Cerebellar cortex (tissue), 1 donor: Measurements from ENCODE around the gene ELMO1.

Experiments used
- DNase-seq: peaks from one replicate; pipeline ENCODE4 v3.0.0-alpha.2; 2015; ENCODE audit warnings: low spot score

Gene ELMO1

DNA sequence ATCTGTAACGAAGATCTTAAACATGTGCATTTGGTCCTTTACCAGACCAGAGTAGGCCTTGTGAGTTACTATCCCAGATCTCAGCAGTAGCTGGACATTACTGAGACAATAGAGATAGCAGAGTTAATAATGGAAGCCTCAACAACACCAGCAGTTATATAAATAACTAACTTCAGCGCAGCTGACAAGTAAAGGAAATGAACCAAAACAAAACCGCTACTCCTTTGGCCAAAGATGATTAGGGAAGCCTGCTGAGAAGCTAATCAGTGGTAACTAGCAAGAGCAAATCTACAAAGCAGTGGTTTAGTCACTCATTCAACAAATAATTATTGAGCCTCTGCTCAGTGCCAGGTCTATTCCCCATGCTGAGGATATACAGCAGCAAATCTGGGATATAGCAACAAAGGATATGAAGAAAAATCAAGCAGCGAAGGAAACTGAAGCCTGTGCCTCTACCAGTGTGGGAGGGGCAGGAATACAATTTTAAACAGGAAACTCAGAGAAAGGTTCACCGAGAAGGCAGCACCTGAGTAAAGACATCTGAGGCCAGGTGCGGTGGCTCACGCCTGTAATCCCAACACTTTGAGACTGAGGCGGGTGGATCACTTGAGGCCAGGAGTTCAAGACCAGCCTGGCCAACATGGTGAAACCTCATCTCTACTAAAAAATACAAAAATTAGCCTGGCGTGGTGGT lies 103.6 kb downstream of the ELMO1 start:
- no peak for DNase-seq

DNA sequence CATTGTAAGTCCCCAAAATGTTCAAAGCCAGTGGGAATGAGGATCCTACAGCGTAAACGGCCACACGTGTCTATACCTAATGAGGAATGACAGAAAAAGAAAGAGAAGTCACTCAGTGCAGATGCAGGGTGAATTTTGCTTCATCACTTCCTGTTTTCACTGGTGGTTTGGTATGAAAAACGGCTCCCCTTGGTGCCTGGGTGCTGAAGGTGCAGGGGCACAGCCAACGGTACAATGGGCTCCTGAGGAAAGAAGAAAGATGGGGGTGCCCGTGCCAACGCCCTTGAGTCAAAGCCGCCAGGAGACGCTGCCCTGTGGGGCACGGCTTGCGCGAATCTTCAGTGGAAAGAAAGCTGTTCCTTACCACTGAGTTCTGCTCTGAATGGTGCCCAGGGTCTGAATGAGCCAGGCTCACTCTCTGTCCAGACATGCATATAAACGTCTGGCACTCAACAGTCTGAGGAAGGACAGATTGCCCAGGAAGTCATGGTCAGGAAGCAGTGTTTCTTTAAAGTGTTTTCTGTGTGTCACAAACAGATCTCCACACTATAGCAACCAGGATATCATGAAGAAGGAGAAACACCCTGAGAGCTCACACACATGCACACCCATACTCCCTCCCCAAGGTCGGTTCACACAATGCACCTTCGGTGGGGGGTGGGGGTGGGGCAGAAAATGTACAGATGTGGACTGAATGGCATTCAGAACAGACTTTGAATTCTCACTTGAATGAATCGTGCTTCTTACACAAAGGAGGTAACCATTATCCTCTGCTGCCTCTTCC lies 105.8 kb downstream of the ELMO1 start:
- no peak for DNase-seq

DNA sequence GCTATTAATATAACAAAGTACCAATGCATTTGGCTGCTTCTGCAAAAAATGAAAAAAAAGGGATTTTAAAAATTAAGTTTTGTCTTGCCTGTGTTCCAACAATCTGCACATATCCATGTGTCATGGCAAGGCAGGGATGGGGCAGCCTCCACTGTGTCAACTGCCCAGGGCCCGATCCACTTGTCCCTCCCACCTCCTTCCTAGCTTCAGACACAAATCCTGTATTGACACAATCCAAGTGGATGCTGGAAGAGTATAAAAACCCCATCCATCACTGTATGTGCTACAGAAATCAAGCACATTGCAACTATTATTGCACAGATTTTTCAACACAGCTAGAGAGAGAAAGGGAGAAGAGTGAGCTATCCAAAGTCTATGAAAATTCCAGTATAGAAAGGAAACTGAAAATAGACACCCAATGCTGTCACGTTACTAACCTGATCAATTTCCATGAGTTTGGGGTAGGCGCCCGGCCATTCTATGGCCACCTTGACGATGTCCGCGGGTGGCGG lies 106.4 kb downstream of the ELMO1 start:
- DNase-seq, result no peak

DNA sequence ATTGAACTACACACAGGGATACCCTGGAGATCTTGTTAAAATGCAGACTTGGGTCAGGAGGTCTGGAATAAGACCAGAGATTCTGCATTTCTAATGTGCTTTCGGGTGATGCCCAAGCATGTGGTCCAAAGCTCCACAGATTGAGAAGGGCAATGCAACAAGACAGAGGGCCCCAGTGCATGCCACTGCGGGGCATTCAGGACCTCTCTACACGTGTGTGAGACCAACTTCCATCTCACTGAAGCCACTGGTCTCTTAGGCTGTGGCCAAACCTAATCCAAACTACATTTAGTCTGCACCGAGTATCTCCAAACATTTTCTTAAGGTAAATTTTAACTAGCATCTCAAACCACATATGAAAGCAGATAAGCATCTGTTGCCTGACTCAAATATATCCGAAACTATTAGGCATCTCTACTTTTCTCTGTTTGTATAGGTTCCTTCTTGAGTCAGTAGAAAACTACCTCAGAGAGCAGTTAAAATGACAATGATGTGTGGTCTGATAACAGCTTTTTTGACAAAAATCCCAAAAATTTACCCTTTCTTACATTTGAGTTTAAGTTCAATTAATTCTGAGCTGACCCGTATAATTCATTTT lies 107.5 kb downstream of the ELMO1 start:
- DNase-seq, result no peak

DNA sequence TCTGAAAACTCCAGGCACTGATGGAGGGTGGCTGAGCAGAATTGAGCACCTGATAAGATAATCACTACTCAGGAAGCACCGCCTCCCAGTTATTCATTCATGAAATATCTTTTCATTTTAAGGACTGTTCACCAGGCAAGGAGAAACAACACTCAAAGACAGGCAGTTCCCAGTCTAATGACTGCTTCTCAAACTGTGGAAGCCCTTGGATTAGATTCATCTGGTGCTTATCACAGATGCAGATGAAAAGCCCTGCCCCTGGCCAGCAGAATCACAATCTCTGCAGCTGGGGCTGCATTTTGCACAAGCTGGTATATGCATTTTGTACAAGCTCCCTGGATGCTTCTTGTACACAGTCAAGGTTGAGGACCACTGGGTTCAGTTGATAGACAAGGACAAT lies 109.7 kb downstream of the ELMO1 start:
- DNase-seq, result no peak

DNA sequence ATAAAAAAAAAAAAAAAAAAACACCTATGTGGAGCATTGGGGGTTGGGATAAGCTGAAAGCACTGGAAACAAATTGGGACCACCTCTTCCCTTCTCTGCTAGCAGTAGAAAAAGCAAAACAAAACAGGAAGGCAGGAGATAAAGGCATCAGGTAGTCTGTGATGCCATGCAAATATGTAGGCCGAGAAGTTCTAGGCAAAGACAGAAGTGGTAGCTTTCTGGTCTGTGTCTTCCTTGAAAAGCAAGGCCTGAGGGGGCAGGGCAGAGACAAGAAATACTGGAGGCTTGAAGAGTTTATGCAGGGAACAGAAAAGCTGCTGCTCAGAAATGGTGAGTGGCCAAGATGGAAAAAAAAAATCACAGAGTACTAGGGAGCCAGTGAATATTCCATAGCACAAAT lies 111.1 kb downstream of the ELMO1 start:
- DNase-seq, result no peak

DNA sequence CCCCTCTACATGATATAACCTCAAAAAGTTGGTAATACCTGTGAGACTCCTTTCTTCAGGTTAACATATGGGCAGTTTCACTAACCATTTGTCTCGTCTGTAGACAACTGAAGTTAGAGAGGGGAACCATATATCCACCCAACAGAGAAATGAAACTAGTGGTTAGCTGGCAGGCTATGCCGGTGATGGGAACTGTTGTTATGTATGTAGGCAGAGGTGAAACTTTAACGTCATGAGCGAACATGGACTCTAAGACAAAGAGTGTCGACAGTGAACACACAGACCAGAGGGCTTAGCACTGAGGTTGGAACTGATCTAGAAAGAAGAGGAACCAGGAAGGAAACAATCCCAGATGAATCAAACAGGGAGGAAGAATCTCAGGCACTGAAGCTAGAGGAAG lies 112.4 kb downstream of the ELMO1 start:
- DNase-seq, result no peak

DNA sequence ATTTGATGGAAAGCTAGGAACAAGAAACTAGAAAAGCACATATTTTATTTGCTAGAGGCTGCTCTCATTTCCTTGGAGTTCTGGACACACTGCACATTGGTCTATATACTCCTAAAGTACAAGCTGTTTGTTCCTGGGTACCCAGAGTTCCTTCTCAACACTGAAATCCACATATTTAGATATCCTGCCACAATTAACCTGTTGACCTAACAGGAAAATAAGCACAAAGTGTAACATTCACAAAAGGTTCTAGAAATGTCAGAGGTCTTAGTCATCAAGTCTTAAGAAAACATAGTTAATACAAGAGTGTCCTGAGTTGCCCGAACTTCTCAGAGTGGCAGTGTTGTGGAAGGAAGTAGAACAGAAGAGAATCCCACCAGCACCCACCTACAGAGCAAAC lies 115.6 kb downstream of the ELMO1 start:
- no peak for DNase-seq

DNA sequence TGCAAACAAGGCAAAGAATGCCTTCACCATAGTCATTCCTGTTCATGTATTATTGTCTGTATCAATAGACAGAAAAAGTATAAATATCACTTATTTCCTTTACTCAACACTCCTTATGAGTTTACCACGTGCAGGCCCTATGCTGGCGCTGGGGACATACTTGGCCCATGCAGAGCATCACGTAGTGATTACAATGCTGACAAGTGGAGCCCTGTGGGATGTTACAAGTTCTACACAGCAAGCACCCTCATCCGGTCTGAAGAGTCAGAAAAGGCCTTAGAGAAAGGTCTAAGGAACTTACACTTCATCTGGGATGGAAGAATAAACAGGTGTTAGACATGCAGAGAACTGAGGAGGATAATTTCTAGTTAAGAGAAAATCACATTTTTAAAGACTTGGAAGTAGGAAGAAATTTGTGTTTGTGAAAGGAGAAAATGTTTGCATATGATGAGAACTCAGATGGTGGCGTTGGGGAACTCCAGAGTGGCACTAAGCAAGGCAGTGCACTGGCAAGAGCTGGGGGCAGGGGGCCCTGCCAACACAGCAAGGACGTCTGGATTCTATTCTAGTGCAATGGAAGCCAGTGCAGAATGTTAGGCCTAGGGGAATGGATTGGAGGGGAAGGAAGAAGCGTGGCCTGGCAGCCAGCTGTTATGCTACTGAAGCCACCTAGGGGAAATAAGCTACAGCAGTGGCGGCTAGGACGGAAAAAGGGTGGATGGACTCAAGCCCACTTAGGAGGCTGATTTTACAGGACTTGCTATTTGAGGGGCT lies 116.2 kb downstream of the ELMO1 start:
- DNase-seq, result no peak

DNA sequence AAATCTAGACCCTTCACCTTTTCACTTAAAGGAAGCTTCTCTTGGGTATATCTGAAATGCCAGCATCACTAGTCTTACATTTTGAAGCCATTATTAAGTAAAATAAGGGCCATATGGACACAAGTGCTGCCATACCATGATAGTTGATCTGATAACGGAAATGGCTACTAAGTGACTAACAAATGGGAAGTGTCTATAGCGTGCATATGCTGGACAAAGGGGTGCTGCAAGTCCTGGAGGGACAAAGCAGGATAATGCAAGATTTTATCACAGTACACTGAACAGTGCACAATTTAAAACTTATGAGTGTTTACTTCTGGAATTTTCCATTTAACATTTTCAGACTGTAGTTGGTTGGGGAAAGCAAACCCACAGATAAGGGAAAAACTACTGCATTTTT lies 117.9 kb downstream of the ELMO1 start:
- no peak for DNase-seq

DNA sequence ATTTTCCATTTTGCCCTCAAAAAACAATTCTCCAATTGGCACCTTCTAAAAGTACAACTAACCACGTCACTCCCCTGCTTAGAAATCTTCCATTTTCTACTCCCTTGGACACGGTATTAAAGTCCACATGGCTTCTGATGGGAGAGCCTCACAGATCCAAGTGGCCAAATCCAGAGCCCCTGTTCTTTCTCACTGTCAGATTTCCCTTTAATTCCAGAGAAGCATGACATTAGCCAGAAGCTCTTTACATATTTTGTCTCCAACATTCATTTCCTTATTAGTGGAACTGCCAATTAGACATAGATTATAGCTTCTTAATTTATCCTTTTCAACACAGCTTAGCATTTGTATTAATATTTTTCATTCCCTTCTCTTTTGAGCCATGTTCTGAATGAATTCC lies 118.7 kb downstream of the ELMO1 start:
- DNase-seq, result no peak

DNA sequence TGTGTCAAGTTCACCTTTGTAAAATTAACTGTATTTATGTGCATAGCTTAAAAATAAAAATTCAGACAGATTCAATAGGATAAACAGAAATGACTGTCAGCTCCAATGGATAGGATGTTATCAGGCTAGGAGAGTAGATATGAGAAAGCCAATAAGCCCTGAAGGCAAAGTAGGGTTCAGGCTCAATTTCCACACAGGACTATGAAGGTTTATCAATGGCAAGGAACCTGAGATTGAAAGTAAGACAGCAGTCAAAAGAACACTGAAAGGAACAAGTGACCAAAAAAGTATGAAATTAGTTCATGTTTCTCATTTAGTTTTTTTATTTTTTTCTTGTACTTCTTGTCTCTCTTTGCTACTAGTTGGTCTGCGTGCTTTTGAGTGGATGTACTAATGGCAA lies 121.4 kb downstream of the ELMO1 start:
- DNase-seq, result no peak

DNA sequence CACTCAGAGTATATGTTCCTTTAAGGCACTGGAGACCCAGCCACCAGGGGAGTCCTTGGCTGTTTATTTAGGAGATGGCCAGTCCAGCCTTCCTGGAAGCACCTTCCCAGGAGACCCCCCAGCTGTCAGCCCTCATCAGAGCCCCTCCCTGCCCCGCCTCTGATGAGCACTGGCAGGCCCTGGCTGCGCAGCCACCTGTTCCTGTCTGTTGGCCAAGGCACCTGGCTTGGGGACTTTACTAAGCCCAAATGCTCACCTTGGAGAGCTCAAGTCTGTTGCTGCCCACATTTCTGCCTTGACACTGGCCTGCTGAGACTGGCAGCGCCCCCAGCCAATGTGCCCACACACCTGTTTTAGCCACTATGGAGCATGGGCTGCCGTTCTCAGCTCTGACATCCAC lies 124.7 kb downstream of the ELMO1 start:
- DNase-seq, result peak; percentile 93

DNA sequence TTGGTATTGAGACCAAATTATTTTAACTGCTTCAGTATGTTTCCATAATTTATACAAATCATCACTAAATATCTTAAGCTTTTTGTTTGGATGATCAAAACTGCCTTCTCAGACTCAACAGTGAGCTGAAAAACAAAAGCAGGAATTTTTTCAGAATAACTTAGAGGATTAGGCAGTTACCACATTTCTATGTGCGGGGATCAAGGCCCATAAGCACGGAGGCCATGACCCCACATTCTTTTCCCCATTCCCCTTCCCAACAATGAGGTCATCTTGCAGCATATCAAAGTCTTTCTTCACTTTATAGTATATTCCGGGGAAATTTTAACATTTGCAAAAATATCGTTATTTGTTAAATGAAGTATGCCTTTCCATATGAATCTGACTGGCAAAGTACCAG lies 125.8 kb downstream of the ELMO1 start:
- no peak for DNase-seq

DNA sequence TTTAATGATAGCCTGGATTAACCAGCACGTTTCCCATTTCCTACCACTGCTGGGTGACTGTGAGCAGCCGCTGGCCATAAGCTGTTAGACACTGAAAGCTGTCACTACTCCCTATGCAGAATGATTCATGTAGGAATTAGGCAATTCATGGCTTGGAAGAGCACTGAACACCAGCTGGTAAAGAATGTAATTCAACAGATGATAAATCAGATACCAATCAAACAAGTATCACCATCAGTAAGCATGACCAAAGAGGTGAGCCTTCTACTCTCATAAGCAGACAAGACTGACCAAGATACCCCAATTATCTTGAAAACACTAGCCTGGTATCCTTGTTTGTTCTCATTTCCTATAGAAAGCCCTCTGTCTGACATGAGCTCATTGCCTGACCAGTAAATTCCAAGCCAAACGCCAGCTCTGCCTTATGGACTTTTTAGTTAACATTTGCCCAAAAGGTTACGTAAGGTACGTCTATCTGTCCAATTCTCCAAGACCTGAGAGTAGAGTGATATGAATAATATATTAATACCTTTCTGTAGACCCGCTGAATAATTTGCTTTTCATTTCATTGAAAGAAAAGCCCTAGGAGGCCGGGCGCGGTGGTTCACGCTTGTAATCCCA lies 127.7 kb downstream of the ELMO1 start:
- DNase-seq, result no peak

DNA sequence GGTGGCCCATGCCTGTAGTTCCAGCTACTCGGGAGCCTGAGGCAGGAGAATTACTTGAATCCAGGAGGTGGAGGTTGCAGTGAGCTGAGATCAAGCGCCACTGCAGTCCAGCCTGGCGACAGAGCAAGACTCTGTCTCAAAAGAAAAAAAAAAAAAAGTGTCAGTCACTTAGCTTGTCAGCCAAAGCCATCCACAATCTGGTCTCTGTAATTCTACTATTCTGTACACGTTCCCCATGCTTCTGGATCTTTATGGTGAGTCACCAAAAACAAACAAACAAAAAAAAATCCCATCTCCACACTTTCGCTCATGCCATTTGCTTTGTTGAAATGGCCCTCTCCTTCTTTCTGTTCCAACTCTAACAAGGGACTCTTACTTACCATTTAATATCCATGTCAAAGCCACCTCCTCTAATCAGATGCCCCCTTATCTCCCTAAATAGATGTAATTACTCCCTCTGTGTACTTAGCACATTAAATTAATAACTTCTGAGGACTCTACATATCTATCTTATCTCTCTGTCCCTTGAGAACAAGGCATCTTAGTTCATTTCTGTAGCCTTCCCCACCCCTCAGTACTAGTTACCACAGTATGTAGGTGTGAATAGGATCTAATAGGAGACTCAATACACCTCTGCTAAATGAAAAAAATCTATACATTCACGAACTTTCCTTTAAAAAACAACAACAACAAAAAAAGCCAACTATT lies 128.4 kb downstream of the ELMO1 start:
- no peak for DNase-seq

DNA sequence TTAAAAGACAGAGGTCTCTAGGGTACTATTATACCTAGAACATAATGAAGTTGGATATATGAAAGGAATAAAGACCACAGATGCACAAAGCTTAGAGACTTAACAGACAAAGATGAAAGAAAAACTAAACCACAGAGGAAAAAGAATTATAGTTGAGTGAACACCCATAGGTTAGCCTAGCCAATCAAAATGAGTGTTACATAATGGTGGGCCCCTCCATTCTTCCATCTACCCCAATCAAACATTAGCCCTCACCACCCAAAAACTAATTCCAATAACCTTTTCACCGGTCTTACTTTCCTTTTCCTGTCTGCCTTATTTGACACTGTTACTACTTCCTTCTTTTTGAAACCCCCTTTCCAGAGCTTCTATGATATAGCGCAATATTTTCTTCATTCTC lies 130.1 kb downstream of the ELMO1 start:
- DNase-seq, result no peak

DNA sequence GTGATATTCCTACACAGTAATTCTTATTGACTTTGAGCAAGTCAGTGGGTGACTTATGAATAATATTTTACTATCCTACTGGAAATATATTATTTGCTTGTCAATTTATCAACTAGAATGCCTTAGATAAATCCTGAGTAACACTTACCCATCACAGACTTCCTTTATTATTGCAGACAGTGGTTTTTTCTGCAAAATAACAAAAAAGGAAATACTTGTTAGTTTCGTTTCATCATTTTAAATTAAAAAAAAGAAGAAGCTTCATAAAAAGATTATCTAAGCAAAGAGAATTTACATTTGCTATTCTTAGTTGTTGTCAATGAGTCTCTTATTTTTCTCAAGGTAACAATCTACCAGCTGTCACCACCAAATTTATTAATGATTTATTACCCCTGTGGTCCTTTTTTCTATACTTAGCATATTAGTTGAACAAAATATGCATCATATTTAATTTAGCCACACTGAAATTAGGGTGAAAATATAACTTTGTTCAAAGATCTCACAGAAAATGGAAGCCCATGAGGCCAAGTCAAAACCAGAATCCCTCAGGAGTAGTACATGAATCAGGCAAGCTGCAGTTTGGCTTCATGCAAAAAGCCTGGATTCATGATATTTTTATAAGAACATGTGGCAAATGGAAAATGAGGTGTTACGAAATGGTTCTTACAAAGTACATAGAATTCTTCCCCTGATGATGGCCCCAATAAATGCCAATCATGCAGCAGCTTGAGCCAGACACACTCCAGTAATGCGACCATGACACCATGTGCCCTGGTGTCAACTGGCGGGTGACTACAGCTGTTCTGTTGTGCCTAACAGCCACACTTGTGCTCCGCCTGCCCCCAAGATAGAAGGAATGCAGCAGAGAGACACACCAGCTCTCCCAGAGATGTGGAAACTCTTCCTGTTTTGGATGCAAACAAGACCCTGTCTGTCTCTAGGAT lies 132.6 kb downstream of the ELMO1 start:
- no peak for DNase-seq

DNA sequence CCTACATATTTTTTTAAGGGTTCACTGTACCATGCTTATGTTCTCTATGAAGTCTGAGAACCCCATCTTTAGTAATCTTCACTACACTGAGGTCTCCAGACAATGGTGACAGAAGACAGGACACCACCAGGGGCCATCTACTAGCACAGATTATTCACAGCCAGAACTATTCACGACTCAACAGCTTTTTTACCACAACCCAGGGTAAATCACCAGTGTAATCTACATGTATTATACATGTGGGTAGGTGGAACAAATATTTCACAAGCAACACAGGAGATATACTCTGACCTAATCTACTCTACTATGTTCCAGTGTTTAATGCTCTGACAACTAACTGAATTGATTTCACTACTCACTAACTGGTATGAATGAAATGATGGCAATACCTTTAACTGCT lies 136.1 kb downstream of the ELMO1 start:
- no peak for DNase-seq

DNA sequence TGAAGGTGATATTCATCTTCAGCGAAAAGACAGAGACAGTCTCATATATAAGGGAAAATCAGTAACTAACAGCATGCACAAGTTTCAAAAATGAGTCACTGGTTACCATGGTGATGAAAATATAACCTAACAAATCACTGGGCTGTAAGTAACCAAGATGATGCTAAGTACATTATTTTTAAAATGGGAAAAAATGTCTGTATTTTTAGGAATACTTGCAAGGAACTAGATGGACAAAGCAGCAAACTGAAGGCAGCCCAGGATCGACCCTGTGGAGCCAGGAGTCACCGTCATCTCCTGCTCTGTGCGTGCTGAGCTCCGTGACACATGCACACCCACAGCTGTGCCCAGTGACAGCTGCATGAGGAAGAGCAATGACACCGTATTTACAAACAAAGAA lies 137.3 kb downstream of the ELMO1 start:
- no peak for DNase-seq
